Posterior vena cava (tissue), 2 donors: ENCODE measurements around the gene SH3RF2. TPM values are rescaled to one million over a fixed set of nuclear protein-coding genes. Genes with fewer than 3 reads are reported as not detected.
"Not testable (repeated sequence)": the region's sequence is repeated elsewhere in the genome, so short reads cannot be mapped to it uniquely, and the experiment has no call there.

ENCODE experiments used
- DNase-seq: peaks from one replicate; pipeline ENCODE4 v3.0.0-alpha.2; 2020; ENCODE audit warnings: low spot score
- intact Hi-C, 2 donors: fragments of 100-400 bp; cut with DNase I; formaldehyde crosslinking; loops; one replicate each; pipeline versions ENCODE4 v1.14.1 to v1.14.2; 2022 to 2023
- total RNA-seq, 2 donors: library from RNA; stranded (reverse); fragmentation: NEBNext Ultra II Directional; extraction: Animal tissue kit (Norgen Biotek cat#: 25700); gene quantifications; one replicate each; pipeline ENCODE4 v1.2.1, GENCODE V29; 2021
- donor health status: DM: yes; HTN: yes; CAD: no.
- donor health status: DM: yes; HTN: yes; CAD: no.

The SH3RF2 gene
- total RNA-seq, 2 donors from 2014 or later: 2.1 to 4.5 TPM

DNA sequence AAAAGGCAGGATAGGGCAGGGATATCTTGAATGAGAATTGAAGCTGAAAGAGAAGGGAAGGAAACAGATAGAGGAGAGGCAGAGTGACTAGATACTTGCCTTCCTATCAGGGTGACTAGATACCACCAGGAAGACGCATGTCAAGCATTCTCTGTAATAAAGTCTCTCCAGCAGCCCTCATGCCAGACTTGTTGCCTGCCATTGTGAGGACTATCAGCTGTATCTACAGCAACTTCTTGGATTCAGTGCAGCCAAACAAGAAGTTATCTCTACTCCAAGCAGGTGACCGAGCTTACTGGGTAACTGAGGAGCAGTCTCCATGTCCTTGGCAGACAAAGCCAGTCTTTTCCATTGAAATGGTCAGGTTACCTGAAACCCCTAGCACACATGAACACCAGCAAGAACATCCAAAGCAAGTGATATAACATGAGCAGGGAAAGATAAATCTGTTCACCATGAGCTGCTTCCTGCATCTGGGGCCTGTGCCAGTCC, 9.3 kb downstream of the SH3RF2 start:
- intact Hi-C loops: no loop called here
- DNase-seq: no peak

GRCh38 chr5:145946112-145946861, 9.9 kb downstream of the SH3RF2 start:
- DNase-seq: no peak
- intact Hi-C loops: no loop called here

GRCh38 chr5:145947581-145947980, 11.2 kb downstream of the SH3RF2 start:
- no peak for DNase-seq
- intact Hi-C loops: no loop called here

DNA sequence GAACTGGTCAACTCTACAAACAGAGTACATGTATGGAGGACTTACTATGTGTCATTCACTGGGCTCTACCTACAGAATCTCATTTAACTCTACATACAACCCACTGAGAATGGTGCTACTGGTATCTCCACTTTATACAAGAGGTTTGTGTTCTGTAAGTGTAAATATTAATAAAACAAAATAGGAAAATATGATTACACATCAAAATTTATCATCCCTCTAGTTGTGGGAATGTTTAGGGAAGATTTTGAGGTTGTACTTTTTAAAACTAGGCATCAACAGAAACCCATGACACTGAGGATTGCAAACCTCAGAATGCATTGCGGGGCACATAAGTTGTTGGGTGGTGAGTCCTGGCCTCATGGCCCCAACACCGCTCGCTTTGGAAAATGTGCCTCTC, 11.7 kb downstream of the SH3RF2 start:
- intact Hi-C loops: no loop called here
- DNase-seq: no peak

GRCh38 chr5:145948921-145949320, 12.5 kb downstream of the SH3RF2 start:
- DNase-seq: no peak
- intact Hi-C loops: no loop called here

- intact Hi-C loops: no loop called here
- DNase-seq: no peak
Measured at GRCh38 chr5:145949474-145949873, 13.1 kb downstream of the SH3RF2 start.

DNA sequence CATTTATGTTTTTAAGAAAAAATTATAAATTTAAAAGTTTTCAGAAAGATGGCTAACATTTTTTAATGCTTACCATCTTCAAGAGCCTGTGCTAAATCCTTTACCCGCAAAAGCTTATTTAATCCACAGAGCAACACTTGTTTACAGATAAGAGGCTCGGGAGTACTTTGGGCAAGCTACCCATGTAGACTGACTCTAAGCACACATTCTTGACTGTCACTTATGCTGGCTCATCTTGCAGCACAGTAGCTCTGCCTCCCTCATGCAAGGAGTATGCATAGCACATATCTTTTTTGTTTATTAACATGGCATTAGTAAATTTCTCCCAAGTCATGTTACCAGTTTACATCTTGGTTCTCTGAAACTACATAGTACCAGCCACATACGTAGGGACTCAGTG, 14.7 kb downstream of the SH3RF2 start:
- intact Hi-C loops: no loop called here
- DNase-seq: no peak

DNA sequence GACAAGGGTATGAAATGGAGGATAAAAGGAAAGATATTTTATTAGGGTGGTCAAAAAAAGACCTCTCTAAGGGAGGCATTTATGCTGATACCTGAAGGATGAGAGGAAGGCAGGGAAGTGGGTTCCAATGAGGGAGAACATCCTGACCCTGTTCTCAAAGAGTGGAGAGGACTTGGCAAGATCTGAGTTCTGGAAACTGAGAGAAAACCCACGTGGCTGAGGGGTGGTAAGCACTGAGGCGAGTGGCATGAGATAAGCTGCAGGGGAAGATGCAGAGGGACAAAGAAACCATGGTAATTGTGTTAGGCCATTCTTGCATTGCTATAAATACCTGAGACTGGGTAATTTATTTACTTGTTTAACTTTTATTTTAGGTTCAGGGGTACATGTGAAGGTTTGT, 16.8 kb downstream of the SH3RF2 start:
- intact Hi-C loops: no loop called here
- DNase-seq: no peak

DNA sequence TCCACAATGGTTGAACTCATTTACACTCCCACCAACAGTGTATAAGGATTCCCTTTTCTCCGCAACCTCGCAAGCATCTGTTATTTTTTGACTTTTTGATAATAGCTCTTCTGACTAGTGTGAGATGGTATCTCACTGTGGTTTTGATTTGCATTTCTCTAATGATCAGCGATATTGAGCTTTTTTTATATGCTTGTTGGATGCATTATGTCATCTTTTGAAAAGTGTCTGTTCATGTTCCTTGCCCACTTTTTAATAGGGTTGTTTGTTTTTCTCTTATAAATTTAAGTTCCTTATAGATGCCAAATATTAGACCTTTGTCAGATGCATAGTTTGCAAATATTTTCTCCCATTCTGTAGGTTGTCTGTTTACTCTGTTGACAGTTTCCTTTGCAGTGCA, 17.8 kb downstream of the SH3RF2 start:
- intact Hi-C loops, DNase-seq: not testable (repeated sequence)

DNA sequence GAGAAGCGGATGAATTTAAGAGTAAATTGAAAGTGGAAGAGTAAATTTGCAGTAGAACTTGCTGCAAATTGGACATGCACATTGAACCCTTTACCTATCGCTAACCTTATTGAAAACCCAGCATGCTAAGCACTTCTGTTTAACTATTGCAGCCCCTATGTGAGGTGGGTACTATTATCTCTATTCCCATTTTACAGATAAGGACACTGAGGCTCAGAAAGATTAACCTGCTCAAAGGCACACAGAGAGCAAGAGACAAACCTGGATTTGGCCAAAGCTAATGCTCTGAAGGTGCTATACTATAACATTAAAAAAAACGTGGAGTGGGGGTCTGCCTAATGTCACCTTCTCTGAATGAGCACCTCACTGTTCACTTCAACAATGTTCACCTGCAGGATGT, 21.0 kb downstream of the SH3RF2 start:
- intact Hi-C loops: no loop called here
- no peak for DNase-seq

DNA sequence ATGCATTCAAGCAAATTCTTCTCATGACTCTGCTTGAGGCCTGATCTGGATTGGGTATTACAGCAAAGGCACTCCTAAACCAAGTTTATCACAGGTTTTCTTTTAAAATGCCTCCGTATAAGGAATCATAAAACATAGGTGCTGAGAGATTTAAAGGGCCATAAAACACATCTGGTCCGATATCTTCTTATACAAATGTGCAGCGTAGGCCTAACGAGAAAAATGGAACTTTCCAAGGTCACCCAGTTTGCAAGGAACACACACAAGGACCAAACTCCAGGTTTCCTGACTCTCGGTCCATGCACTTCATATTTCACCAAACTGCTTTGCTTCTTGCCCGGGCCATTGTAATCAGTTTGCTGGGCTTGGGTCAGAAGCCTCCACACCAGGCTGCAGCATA, 22.1 kb downstream of the SH3RF2 start:
- intact Hi-C loops: no loop called here

DNA sequence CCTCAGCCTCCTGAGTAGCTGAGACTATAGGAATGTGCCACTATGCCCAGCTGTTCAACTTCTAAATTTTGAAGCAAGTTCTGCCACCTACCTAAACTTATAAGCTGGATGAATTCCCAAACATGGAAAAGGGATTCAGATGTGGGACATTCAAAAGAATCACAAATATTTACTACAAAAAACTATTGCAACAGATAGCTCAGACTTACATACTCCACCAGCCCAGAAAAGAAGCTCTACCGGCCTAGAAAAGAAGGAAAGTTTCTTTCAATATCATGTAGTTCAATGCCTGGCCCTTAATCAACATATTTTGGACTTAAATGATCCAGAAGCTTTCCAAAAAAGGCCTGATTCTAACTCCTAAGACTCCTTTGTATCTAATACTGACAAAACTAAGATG, 23.8 kb downstream of the SH3RF2 start:
- intact Hi-C loops: no loop called here
- no peak for DNase-seq

More for the DNA sequence above, 22.1 kb downstream of the SH3RF2 start:
- no peak for DNase-seq

GRCh38 chr5:145960848-145961600, 24.6 kb downstream of the SH3RF2 start:
- intact Hi-C loops: no loop called here
- DNase-seq: no peak

DNA sequence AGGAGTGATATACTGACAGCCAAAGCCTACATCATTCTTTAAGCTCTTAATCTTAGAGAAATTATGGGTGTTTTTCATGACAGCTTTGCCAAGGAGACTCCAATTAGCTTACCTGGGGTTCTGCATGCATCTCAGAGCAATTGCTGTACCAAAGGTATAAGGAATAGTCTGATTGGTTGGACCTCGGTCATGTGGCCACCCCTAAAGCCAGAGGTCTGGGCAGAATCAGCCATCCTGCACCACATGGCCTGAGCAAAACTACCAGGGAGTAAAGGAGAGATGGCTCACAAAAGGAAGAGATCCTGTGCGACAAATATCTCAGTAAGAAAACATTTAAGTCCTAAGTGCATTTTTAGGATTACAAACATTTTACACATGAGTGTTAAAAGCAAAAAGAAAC, 25.6 kb downstream of the SH3RF2 start:
- intact Hi-C loops: no loop called here
- DNase-seq: no peak

- intact Hi-C loops, DNase-seq: not testable (repeated sequence)
Measured at GRCh38 chr5:145964008-145964407, 27.6 kb downstream of the SH3RF2 start.

DNA sequence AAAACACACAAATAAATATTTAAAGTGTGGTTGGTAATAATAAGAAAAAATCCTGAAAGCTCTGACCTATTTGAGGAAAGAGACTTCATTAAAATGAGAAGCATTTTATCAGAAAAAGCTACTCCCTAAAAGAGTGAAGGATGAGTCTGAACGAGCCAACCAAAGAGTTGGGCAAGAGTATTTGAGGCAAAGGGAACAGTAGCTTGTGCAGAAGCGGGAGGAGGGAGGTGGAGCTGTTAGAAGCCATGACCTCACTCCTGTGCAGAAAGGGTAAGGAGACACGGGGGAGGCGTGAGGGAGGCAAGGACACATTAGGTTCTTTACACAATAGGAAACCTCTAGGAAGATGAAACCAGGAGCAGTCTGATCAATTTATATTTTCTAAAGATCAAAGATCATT, 29.4 kb downstream of the SH3RF2 start:
- intact Hi-C loops: no loop called here
- DNase-seq: no peak

DNA sequence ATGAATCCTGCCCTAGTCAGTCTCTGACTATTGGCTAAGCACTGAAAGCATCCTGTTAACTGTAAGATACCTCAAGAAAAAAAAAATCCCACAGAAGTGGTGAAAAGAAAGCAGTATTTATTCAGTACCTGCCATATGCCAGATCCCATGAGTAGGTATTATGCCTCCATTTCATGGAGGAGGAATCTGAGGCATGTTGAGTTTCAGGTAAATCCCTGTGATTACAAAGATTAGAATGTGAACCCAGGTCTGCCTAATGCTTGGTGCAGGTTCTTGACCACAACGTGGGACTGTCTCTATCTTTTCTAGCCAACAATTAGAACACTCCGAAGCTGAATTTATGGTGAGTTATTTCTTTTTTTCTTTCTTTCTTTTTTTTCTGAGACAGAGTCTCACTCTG, 30.9 kb downstream of the SH3RF2 start:
- intact Hi-C loops: no loop called here
- no peak for DNase-seq

GRCh38 chr5:145968970-145969713, 32.8 kb downstream of the SH3RF2 start:
- intact Hi-C loops: no loop called here
- DNase-seq: no peak

GRCh38 chr5:145969714-145970092, 33.3 kb downstream of the SH3RF2 start:
- DNase-seq: no peak
- intact Hi-C loops: no loop called here

DNA sequence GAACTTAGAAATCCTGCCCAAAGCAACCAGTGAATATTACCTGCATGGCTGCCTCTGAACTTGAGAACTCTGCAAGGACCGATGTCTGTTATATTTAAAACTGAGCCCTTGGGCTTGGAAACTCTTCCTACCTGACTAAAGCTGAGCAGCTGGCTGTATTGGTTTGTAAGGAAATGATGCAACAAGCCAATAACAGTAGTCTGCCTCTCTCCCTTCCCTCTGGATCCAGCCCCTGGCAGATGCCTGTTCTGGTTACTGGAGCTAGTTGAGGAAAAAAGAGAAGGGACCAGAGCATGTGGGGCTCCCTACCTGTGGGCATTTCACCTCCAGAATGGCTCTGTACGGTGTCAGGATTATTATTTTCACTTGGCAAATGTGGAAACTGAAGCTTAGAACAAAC, 34.7 kb downstream of the SH3RF2 start:
- no peak for DNase-seq

More for the DNA sequence above, 34.7 kb downstream of the SH3RF2 start:
- intact Hi-C loops: no loop called here
